Fibroblast of skin of back (primary cell): Measurements from ENCODE around the gene CHAD.
"Not testable (repeated sequence)": the region's sequence is repeated elsewhere in the genome, so short reads cannot be mapped to it uniquely, and the experiment has no call there.

Experiments used
- DNase-seq: peaks from one replicate; pipeline ENCODE4 v3.0.0-alpha.2; 2013

Gene CHAD

GRCh38 chr17:50426814-50427787 lies 41.6 kb downstream of the CHAD start:
- peak; percentile 30 for DNase-seq

GRCh38 chr17:50426472-50426782 lies 42.3 kb downstream of the CHAD start:
- DNase-seq, result no peak

GRCh38 chr17:50425682-50426471 lies 42.8 kb downstream of the CHAD start, which contains the start of gene ACSF2:
Gene ACSF2 (plus strand): TSS chr17:50426218. CDS start chr17:50426262, 44 bp downstream.
- DNase-seq, result peak; percentile 68

- no peak for DNase-seq
Observed at GRCh38 chr17:50424996-50425681, 43.5 kb downstream of the CHAD start.

DNA sequence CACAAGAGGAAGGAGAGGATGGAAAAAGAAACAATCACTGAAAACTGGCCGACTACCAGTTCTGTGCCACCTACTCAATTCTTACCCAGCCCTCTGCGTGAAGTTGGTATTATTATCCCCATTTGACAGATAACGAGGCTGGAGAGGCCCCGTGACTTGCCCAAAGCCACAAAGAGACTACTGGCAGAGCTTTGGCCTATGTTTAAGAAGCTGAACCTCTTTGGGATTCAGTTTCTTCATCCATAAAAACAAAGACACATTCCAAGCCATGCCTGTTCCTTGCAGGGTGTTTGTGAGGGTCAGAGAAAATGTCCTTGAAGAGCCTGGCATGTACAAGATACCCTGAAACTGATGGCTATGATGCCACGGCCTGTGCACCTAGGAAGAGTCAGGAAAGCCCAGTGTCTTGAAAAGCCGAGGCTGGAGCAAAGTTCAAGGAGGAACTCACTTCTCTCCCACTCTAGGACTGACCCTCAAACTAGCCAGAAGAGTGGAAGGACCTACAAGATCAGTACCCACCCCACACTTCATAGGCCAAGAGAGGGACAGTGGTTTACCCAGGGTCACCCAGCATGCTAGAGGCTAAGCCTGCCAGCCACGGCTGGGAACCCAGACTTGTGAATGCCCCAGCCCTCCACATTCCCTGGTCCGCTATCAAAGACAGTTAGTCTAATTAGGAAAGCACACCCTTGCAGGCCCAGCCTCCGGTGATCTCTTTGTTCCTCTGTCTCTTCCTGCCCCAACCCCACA lies 44.3 kb downstream of the CHAD start:
- DNase-seq, result no peak

GRCh38 chr17:50423553-50424159 lies 45.0 kb downstream of the CHAD start:
- peak; percentile 98 for DNase-seq

- no peak for DNase-seq
Observed at GRCh38 chr17:50422738-50423137, 45.9 kb downstream of the CHAD start.

DNA sequence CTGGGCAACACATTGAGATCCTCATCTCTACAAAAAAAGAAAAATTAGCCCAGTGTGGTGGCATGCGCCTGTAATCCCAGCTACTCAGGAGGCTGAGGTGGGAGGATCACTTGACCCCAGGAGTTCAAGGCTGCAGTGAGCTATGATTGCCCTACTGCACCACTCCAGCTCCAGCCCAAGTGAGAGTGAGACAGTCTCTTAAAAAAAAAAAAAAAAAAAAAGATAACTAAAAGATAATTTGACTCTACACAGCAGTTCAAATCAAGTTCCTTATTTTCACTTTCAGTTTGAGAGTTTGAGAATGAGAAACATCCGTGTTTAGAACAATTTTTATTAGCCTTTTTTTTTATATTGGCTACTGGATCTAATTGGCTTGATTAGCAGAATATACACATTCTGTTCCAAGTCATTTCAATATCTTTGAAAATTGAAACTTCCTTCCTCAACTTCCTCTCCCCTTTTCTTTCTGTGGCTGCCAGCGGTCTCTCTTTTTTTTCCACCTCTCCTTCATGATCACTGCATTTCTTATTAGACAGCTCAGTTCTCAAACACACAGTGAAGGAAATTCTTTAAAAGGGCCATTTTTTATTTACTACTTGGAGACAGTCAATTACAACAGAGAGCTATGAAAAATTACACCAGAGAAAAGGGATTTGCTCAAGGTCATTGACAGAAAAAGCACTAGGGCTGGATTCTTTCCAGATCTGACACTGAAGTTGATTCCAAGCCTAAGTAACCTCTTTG lies 47.2 kb downstream of the CHAD start:
- no peak for DNase-seq

GRCh38 chr17:50420419-50421112 lies 48.1 kb downstream of the CHAD start:
- DNase-seq, result no peak

DNA sequence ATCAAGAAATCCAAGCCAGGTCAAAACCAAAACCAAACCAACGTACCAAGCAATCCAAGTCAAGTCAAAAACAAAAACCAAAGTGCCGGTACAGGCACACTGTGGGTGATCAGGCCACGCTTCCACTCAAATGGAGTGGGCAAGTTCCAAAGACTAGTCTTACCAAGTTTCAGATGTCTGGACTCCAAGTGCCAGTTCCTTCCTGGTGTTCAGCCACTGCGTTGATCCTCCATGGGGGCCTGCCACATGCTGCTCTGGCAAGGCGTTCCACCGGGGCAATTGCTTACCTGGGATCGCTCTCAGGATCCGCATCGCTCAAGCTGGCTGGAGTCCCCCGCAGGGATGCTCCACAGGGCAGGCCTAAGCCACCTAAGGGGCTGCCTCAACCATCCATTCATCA lies 49.1 kb downstream of the CHAD start:
- not testable (repeated sequence) for DNase-seq

- peak; percentile 48 for DNase-seq
Observed at GRCh38 chr17:50414808-50415207, 53.9 kb downstream of the CHAD start.
